HG02973 (cell line): ENCODE measurements around the gene OR51D1.

Experiments
- ATAC-seq: cut with Tn5 transposase; IDR thresholded peaks from one replicate; pipeline ENCODE4 v1.9.1; 2021; ENCODE audit warnings: moderate library complexity; ENCODE audit not compliant: unreplicated experiment

The OR51D1 gene, protein sequence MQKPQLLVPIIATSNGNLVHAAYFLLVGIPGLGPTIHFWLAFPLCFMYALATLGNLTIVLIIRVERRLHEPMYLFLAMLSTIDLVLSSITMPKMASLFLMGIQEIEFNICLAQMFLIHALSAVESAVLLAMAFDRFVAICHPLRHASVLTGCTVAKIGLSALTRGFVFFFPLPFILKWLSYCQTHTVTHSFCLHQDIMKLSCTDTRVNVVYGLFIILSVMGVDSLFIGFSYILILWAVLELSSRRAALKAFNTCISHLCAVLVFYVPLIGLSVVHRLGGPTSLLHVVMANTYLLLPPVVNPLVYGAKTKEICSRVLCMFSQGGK

GRCh38 chr11:4636962-4637661, at the start of gene OR51D1:
OR51D1 (plus strand) TSS chr11:4637477; CDS start chr11:4639791, 2,314 bp downstream.
- peak; percentile 98 for ATAC-seq

DNA sequence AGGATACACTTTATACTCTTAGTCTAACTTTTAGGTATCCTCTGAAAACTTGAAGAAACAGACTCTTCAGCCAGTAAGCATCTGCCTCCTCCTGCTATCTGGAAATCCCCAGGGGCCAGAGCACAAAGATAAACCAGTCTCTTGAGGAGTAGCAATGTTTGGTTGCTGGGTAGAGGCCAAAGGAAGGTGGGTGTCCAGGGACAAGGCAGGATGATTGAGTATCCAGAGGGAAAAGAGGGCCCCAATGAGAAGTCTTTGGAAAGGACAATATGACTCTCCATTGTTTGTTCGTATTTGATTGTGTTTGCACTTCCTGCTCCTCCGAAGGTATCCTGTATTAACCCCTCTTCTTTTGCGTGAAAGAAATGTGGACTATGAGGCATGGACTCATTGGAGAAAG, 48.3 kb upstream of the OR51D1 start:
- no peak for ATAC-seq

DNA sequence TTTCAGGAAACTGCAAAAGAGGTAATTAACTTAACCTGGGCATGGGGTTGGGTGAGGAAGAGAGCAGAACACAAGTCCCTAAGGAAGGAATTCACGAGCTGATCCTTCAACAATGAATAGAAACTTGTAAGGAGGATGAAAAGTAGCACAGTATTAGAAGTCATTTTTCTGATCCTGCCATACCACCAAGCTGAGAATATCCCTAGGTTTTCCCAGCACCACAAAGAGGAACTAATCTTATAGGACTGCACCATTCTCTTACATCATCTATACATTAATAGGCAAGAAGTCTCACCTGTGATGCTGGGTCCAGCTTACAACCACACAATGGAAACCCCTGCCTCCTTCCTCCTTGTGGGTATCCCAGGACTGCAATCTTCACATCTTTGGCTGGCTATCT, 43.5 kb upstream of the OR51D1 start, which contains the start of gene OR52I1:
OR52I1 (plus strand) TSS at position 301 of the 400 bp plus-strand sequence; CDS start at position 301, 0 bp downstream.
- no peak for ATAC-seq

DNA sequence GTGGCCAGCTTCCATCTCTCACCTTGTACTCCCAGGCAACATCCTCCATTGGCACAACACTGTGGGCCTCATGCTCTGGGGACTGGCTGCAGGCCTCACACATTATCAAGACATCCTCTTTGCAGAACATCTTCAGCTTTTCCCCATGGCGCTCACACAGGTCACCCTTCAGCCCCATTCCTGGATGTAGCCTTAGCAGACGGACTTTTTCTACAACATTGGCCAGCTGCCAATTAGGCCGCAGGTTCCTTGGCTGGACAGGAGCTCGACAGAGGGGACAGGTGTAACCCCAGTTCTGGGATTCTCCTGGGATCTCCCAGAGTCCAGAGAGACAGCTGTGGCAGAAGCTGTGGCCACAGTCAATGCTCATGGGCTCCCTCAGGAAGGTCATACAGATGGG, 32.2 kb upstream of the OR51D1 start:
- ATAC-seq, result no peak

- no peak for ATAC-seq
These were observed 30.9 kb upstream of the OR51D1 start for GRCh38 chr11:4606231-4607015.

DNA sequence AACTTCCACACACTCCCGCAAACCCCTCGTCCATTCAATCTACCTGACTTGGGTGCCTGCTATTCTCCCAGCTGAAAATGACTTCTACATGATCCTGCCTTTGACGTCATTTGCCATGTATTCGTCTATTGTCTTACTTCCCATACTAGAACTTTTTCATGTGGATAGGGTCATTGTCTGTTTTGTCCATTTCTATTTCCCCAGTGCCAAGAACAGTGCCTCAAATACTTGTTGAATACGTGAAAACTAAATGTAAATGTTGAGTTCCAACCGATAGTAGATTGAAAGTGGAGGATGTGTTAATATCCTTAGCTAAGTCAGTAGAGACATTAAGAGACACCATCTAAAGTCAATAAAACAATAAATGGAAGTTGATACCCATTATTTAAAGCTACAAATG, 30.2 kb upstream of the OR51D1 start:
- no peak for ATAC-seq

DNA sequence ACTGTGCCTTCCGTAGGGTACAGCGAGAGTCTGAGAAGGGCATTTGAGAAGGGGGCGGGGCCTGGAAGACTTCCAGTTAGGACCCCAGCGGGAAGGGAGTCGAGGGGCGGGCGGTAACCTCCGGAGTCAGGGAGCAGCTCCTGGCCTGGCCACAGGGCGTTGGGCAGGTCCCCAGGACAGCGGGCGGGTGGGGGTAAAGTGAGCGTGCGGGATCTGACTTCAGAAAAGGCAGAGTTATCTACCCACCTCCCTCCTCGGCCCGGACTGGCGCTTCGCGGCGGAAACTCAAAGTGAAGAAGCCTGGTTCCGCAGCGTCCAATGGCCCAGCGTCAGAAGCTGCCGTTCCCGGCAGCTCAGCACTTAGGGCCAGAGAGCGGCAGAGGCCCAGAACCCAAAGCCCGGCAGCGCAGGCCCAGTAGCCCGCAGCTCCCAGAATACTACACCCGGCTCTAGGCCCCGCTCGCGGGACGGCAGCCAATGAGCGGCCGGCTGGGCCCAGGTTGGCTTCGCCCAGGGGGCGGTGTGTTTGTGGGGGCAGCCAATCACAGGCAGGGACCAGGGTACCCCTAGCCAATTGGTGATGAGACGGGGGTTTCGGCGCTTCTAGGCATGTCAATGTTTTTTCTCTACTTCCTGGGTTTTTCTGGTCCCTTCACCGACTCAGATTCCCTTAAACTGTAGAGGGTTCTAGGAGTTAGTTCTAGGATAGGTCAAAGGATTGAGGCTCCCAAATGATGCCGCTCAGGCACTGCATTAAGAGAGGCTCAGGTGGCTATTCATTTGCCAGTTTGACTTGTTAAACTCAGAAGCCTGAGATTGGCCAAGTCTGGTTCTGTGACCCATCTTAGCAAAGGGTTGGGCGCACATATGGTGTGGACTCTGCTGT, 29.3 kb upstream of the OR51D1 start, which contains the start of gene TRIM68:
TRIM68 (minus strand) TSS at position 451 of the 886 bp plus-strand sequence. CDS start 2,727 bp downstream, outside the sequence.
- ATAC-seq, result peak; percentile 100

DNA sequence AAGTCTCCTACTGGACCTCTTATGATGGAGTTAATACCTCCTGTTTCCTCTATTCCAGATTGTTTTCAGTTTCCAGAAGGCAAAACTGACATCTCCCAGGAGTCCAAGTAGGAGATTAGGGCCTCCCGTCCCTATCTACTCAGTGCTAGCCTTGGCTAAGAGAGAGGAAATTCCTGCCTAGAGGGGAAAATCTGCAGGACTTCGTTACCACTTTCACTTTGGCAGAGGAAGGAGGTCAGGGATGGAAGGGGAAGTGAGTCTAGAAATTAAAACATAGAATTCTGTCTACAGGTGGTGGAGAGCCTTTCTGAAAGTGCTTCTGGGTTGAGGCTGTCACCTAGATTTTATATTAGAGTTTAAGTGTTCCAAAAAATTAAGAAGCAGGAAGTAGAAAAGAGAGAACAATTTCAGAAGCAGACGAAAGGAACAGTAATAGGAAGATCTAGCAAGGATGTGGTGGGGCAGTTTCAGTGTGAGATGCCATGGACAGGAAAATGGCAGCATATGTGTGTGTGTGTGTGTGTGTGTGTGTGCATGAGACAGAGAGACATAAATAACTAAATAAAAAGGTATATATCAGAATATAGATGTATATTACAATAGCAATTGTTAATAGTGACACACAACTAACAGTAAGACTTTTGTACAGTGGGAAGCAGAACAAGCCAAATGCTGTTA, 26.9 kb upstream of the OR51D1 start:
- ATAC-seq, result no peak

GRCh38 chr11:4611986-4612385, 25.3 kb upstream of the OR51D1 start:
- ATAC-seq, result no peak

DNA sequence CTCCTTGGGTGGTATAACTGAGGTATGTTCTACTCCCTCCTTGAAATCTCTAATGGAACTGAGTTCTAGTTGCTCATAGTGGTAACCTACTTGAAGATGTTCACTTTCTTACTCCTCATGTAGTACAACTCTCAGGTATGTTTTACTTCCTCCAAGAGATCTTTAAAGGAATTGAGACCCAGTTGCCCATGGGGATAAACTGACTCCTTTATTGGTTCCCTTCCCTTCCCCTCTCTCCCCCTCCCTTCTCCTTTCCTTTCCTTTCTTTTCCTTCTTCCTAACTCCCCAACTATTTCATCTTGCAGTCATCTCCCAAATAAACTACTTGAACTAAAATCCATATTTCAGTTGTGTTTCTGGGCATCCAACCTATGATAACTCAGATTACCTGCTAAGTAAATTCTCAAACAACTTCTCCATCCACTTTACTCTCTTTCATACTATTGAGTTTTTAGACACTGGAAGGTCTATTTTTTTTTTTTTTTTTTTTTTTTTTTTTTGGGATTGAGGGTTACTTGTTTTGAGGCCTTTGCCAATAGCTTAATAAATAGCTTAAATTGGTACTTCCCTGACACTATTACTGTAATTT, 21.3 kb upstream of the OR51D1 start:
- ATAC-seq, result no peak

DNA sequence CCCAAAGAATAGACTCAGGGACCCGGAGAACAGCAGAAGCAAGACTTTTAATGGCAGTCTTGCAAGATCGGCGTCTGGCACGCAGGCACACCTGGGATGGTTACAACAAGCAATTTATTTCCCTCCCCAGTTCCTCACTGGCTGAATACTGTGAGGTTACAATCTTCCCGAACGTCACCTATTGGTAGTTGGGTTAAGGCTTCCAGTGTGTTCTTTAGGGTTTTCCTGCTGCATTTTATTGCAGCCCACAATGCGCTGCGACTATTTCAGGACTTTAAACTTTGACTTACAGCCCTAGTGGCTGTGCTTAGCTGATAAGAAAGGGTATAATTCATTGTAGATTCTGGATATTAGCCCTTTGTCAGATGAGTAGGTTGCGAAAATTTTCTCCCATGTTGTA, 17.8 kb upstream of the OR51D1 start:
- ATAC-seq, result no peak

GRCh38 chr11:4626207-4627099, 10.8 kb upstream of the OR51D1 start:
- no peak for ATAC-seq

DNA sequence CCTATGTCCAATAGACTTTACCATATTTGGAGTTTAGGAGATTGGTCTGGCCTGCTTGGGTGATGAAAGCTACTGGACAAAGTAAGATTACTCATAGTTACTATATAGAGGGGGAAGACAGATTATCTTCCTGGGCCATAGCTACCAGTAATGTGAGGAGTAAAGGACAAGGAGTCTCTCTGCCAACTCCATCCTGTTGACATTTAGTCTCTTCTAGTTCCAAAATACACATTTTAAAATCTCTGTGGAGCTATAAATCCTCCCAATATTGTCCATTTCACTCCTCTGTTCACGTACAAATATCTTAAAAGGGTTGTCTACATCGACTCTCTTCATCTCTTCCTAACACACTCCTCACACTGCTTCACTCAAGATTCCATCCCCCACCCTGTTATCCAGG, 1.1 kb upstream of the OR51D1 start:
- no peak for ATAC-seq

DNA sequence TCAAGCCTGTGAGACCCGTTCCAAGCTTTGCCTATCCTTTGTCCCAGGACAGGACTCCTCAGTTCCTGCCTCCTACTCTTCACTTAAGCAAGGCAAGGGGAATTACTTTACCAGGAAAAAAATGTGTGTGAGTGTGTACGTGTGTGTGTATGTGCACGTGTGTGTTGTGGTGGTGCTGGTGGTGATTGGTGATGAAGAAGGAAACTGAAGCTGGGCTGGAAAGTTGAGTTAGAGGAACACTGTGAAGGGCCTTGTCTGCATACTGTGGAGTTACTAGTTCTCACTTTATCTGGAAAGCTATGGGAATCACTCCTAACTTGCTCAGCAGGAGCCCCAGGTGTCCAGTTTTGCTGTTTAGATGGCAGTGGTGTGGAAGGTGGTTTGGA, 378 bp downstream of the OR51D1 start:
- no peak for ATAC-seq

DNA sequence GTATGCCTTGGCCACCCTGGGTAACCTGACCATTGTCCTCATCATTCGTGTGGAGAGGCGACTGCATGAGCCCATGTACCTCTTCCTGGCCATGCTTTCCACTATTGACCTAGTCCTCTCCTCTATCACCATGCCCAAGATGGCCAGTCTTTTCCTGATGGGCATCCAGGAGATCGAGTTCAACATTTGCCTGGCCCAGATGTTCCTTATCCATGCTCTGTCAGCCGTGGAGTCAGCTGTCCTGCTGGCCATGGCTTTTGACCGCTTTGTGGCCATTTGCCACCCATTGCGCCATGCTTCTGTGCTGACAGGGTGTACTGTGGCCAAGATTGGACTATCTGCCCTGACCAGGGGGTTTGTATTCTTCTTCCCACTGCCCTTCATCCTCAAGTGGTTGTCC, 2.7 kb downstream of the OR51D1 start:
- ATAC-seq, result no peak

DNA sequence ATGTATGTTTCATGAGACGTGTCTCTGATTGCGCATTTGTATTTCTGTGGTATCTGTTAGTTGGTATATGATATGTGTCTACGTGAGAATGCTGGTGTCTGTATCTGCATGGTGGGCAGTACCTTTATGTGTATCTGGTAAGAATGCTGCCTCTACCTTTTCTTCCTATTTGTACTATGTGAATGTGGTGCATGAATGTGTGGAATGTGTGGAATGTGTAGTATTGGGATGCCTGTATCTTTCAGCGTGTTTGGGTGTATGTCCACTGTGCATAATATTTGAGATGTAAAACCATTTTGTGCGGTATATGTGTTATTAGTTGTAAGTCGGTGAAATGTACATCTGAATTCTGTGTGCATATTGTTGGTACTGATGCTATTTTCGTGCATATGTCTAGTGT, 4.2 kb downstream of the OR51D1 start:
- ATAC-seq, result no peak

DNA sequence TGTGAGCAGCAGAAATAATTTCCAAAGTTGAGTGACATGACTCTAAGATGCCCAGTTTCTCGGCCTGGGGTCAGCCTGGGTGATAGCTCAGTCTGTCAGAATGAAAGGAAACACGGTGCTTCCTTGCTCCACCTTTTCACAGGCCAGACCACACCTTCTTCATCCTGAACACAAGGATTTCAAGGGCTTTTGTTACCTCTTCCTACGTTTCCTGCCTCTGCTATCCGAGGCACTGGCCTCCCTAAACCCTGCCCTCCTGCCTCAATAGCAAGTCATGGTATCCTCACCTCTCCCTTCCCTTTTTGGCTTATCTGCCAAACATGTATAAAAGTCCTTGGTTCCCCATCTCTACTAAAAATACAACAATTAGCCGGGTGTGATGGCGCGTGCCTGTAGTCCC, 4.8 kb downstream of the OR51D1 start:
- no peak for ATAC-seq

DNA sequence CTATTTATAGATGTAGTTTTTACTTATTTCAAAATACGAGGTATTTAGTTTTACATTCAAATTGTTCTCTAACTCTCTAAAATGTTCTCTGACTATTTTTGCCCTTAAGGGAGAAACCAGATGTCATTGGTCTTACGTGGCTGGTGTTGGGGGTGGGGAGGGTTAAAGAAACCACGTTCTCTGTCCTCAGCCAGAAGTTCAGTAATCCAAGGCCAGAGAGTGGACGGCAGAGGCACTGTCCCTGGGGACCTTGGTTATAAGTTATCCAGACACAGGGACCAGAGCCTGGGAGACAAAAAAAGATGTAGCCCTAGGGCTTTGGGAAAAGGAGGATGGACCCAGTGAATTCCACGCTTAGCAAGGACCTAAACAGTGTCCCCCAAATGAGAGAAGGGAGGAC, 5.8 kb downstream of the OR51D1 start:
- ATAC-seq, result no peak

DNA sequence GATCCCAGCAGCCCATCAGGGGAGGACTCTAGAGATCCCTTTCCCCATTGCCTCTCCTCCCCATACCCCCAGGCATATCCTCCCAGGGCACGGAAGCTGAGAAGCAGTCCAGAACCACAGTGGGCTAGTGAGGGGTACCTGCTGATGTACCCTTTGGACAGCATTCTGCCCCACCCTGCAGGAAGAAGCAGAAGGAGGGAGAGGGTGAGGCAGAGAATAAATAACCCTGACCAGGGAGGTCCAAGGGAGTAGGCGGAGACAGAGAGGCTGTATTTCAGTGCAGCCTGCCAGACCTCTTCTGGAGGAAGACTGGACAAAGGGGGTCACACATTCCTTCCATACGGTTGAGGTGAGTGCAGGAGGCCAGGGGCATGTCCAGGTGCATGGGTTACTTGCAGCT, 6.4 kb downstream of the OR51D1 start, which contains the start of gene OR51E1:
OR51E1 (plus strand) TSS at position 301 of the 400 bp plus-strand sequence. CDS start 8,545 bp downstream, outside the sequence.
- no peak for ATAC-seq
